ENCODE measurements around the gene LETMD1. TPM values are rescaled to one million over a fixed set of nuclear protein-coding genes. Genes with fewer than 3 reads are reported as not detected.
A peak's percentile ranks its signal among the peaks of the same experiment; 100 is the strongest.

LETMD1 gene
- total and polyA plus RNA-seq, 2 of the 8 experiments (the other 6 are each of a cell fraction or from before 2014, with no cell fraction given), result 39.4 to 65.3 TPM

GRCh38 chr12:51023625-51024382, 24.3 kb upstream of the LETMD1 start:
- Histone ChIP-seq H2AK5ac (ENCODE audit: low read depth, low read length) (no peak overlapping the region), H3K14ac (ENCODE audit: insufficient read length) (no peak overlapping the region), H4K91ac (replicated peaks; ENCODE audit: insufficient read length, low read length) (no peak overlapping the region), H4K20me1 (replicated peaks in 1 of 2; ENCODE audit: control insufficient read depth in 1 of 2, insufficient read depth in 2 of 2, low read length in 2 of 2) (no peaks in the 10 kb centered on the region), H3K23me2 (ENCODE audit: low read depth, low read length) (peaks cover 1% of the 10 kb centered on the region; the same call in 1 of the 2 replicates), H2AFZ (ENCODE audit: low read length) (no peak overlapping the region), H2BK120ac (replicated peaks; ENCODE audit: low read depth, low read length) (no peak overlapping the region), H3K27ac (ENCODE audit: low read depth, low read length) (no peak overlapping the region), H3K4ac (replicated peaks; ENCODE audit: insufficient read length, low read depth, low read length) (no peak overlapping the region), H2BK5ac (ENCODE audit: low read depth, low read length) (no peak overlapping the region), H4K5ac (ENCODE audit: insufficient read length, low read depth, low read length) (no peak overlapping the region), H3K4me2 (ENCODE audit: insufficient read depth in 1 of 2, low read depth in 2 of 2, low read length in 2 of 2) (peak overlapping the region; percentile 74 to 88; a peak in 3 of 4 replicates), H3K79me1 (ENCODE audit: low read depth, low read length) (peaks cover 4% of the 10 kb centered on the region; the same call in 1 of the 2 replicates), H3K9me3 (ENCODE audit: insufficient read depth in 2 of 2, low read depth in 1 of 2, low read length in 1 of 2) (no peaks in the 10 kb centered on the region), H2BK12ac (ENCODE audit: low read depth, low read length) (no peak overlapping the region; the same call in 1 of the 2 replicates), H2BK15ac (ENCODE audit: low read length) (no peak overlapping the region), H3K18ac (ENCODE audit: extremely low read depth, low read length) (peak overlapping the region; percentile 26; the same call in 1 of the 2 replicates), H3K9ac (replicated peaks in 1 of 4; ENCODE audit: extremely low read depth in 1 of 4, low read depth in 3 of 4, low read length in 3 of 4) (no peak overlapping the region; a peak in 2 of 7 replicates), H3K4me3 (ENCODE audit: extremely low read depth in 1 of 4, insufficient read depth in 2 of 4, low read depth in 3 of 4, low read length in 4 of 4) (peak overlapping the region in 2 of 4 experiments; percentile 61 to 68; a peak in 4 of 8 replicates), H3K4me1 (replicated peaks in 1 of 4; ENCODE audit: control insufficient read depth in 3 of 4, insufficient read depth in 4 of 4, low read length in 3 of 4) (peaks cover 9 to 16% (median 13%) of the 10 kb centered on the region in 4 experiments), H3K27me3 (replicated peaks in 1 of 4; ENCODE audit: control insufficient read depth in 3 of 4, extremely low read depth in 1 of 4, insufficient read depth in 3 of 4, low read length in 3 of 4) (no peaks in the 10 kb centered on the region; a peak in 1 of 7 replicates), H3K23ac (ENCODE audit: insufficient read length) (no peak overlapping the region), H3K56ac (replicated peaks; ENCODE audit: insufficient read length, low read depth, low read length) (no peak overlapping the region), H2BK20ac (ENCODE audit: low read length) (no peak overlapping the region), H3K79me2 (ENCODE audit: control insufficient read depth in 1 of 2, insufficient read depth in 2 of 2, low read length in 2 of 2) (peaks cover 15 to 66% of the 10 kb centered on the region in 2 experiments), H3K36me3 (ENCODE audit: control insufficient read depth in 2 of 4, insufficient read depth in 4 of 4, low read length in 3 of 4) (no peaks in the 10 kb centered on the region), H4K8ac (ENCODE audit: extremely low read depth, insufficient read depth, low read length) (no peak overlapping the region)
- 87% methylated on average over 4 of the region's 4 CpGs; no CpG with 5 or more reads in 1 of the 2 experiments for WGBS, 2 experiments (ENCODE audit: extremely low coverage in 1 of 2, insufficient coverage in 1 of 2, insufficient read length in 1 of 2, insufficient replicate concordance in 2 of 2, low coverage in 1 of 2, low lambda C conversion rate in 2 of 2, missing lambda C conversion rate in 1 of 2)
- ChIA-PET POLR2A (ENCODE audit: partially characterized antibody) (interaction anchor here (4.2 kb wide), 1 partner anchor 60 kb away, joined by 30 read pairs; the partner anchor contains the start of gene CSRNP2), CTCF (ENCODE audit: partially characterized antibody) (interaction anchor here (8.0 kb wide), 1 partner anchor 19 kb away, joined by 66 read pairs; no protein-coding TSS in a partner anchor)
- DNase-seq (ENCODE audit: low read depth in 1 of 2, low spot score in 2 of 2), result no peak
- FAIRE-seq, result no peak
